Right cardiac atrium (tissue), 5 donors: Measurements from ENCODE around the gene SLC44A1. TPM values are rescaled to one million over a fixed set of nuclear protein-coding genes. Genes with fewer than 3 reads are reported as not detected.

ENCODE experiments used
- ATAC-seq, 2 donors: fragments of 200-7000 bp; cut with Tn5 transposase; one replicate each; pipeline versions ENCODE4 v1.8.0 to v1.9.1; 2020; ENCODE audit warnings: moderate library complexity in 2 of 2, mild to moderate bottlenecking in 1 of 2
- DNase-seq, 3 donors: peaks; one replicate each; pipeline ENCODE4 v3.0.0-alpha.2; 2020
- H3K27ac ChIP-seq: one replicate; pipeline ENCODE4 v1.5.1; 2013; ENCODE audit warnings: mild to moderate bottlenecking, low read length, control low read depth, moderate library complexity
- H3K27me3 ChIP-seq: one replicate; pipeline ENCODE4 v1.6.1; 2013; ENCODE audit not compliant: control insufficient read depth, insufficient read depth
- H3K4me1 ChIP-seq: one replicate; pipeline ENCODE4 v1.6.1; 2013; ENCODE audit warnings: low read length; ENCODE audit not compliant: control insufficient read depth, insufficient read depth
- H3K4me3 ChIP-seq: one replicate; pipeline ENCODE4 v1.5.1; 2013; ENCODE audit warnings: low read length, control low read depth
- H3K9me3 ChIP-seq: one replicate; pipeline ENCODE4 v1.6.1; 2013; ENCODE audit warnings: low read length; ENCODE audit not compliant: control insufficient read depth
- WGBS: extraction: QIAGEN DNeasy Blood & Tissue Kit; methylation state at CpG from one replicate; pipeline ENCODE4 v1.1.7; 2013; 5-methylcytosine and 5-hydroxymethylcytosine counted together
- intact Hi-C, 4 donors: fragments of 100-400 bp; cut with DNase I; formaldehyde crosslinking; loops; one replicate each; pipeline versions ENCODE4 v1.11.0 to v1.14.0; 2022 to 2023
- polyA plus RNA-seq: library from polyadenylated mRNA; stranded (reverse); fragments of 200-250 nt; gene quantifications from one replicate; pipeline ENCODE4 v1.2.3, GENCODE V29; 2013
- total RNA-seq, 4 donors: library from RNA; stranded (reverse); fragmentation: NEBNext Ultra II Directional; extraction: Animal tissue kit (Norgen Biotek cat#: 25700); gene quantifications; one replicate each; pipeline ENCODE4 v1.2.1, GENCODE V29; 2021
- donor health status: healthy with polysubstance abuse.
- donor health status: DM: no; HTN: yes; CAD: no.
- donor health status: DM: no; HTN: no; CAD: no.
- donor health status: DM: no; HTN: yes; CAD: no; lungs with severe emphysema.
- donor health status: DM: yes; HTN: yes; CAD: no.

The SLC44A1 gene
- total and polyA plus RNA-seq, 5 donors = 5.8 to 18.3 (median 16.1) TPM

DNA sequence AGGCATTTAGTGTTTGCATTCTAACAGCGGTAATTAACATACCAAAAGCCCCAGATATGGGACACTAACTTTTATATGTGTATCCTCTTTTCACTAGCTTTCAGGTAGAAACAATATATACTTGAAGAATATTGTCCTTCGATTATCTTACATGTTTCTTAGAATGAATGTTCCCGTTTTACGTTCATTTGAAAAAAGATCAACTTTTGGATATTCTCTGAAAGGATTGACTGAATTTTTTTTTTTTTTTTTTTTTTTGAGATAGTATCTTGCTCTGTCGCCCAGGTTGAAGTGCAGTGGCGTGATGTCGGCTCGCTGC, 171.2 kb downstream of the SLC44A1 start:
- intact Hi-C loops = loop anchor here (5.0 to 10.0 kb wide), 4 partner anchors 258 to 551 kb away; no protein-coding TSS in a partner anchor
- H3K4me3 ChIP-seq = no peak overlapping the region
- H3K4me1 ChIP-seq = no peaks in the 10 kb centered on the region
- ATAC-seq (no peak), DNase-seq (no peak)
- H3K27me3 ChIP-seq = no peaks in the 10 kb centered on the region
- H3K9me3 ChIP-seq = no peaks in the 10 kb centered on the region
- WGBS = 77% methylated on average over 8 of the region's 8 CpGs
- no peak overlapping the region for H3K27ac ChIP-seq

DNA sequence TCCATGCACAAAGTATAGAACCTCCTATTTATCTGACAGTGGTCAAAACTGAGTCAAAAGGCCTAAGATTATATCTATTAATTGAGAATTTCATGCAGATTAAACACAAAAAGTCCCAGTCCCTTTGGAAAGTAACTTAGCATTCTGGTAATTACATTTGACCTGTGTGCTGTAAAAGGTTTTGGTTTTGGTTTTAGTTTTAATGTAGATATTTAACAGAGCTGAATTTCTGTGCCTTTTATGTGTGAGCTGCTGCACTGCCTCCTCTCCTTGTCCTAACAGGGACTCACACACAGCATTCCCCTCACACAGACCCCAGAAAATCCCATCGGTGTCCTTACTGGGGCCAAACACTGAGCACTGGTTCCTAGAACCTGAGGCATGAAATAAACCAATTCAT, 172.4 kb downstream of the SLC44A1 start:
- Histone ChIP-seq H3K27me3 (no peaks in the 10 kb centered on the region), H3K4me1 (no peaks in the 10 kb centered on the region), H3K27ac (no peak overlapping the region), H3K9me3 (no peaks in the 10 kb centered on the region), H3K4me3 (no peak overlapping the region)
- ATAC-seq (no peak), DNase-seq (no peak)
- intact Hi-C loops = loop anchor here (5.0 to 10.0 kb wide), 4 partner anchors 260 to 552 kb away; no protein-coding TSS in a partner anchor
- WGBS = 90% methylated on average over 1 of the region's 1 CpG

DNA sequence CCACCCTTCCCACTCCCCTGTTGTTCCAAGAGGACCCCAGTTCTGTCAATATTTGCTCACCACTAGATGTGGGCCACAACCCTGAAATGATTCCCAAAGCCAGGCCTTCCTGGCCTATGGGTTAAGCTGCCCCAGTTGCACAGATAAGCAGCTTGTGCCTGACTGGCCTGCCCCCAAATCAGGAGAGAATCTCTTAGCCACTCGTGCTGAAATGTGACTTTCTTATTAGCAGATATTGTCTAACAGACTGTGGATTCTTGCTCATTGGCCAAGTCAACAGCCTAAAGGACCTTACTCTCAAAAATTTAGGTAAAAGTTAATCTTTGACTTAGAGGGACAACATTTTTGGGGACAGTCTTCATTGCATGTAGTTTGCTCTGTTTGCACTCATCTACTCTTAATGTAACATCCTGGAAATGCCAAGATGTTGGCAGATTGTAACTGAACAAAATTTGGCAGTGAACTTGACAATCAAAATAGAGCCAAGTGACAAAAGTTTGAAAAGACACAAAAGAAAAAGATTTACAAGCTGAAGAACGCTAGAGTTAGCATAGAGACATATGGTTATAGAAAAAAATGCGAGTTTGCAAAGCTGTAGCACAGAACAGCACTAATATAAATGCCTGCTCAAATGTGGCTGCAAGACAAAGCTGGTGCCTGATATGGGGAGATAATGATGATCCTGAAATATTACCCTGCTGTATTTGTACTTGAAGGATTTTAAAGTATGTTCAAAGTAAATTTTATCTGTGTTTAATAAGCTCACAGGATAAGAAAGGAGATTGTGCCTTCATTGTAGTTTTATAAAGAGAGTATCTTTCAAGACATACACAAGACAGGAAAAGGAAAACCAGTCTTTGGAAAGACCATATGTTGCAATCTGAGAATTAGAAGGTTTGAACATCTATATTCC, 174.4 kb downstream of the SLC44A1 start:
- DNase-seq = no peak
- Histone ChIP-seq H3K27ac (no peak overlapping the region), H3K4me1 (no peaks in the 10 kb centered on the region), H3K4me3 (no peak overlapping the region), H3K27me3 (no peaks in the 10 kb centered on the region), H3K9me3 (no peaks in the 10 kb centered on the region)
- ATAC-seq = no peak
- WGBS = 60% methylated on average over 3 of the region's 3 CpGs
- intact Hi-C loops = loop anchor here (5.0 to 10.0 kb wide), 4 partner anchors 262 to 554 kb away; no protein-coding TSS in a partner anchor

DNA sequence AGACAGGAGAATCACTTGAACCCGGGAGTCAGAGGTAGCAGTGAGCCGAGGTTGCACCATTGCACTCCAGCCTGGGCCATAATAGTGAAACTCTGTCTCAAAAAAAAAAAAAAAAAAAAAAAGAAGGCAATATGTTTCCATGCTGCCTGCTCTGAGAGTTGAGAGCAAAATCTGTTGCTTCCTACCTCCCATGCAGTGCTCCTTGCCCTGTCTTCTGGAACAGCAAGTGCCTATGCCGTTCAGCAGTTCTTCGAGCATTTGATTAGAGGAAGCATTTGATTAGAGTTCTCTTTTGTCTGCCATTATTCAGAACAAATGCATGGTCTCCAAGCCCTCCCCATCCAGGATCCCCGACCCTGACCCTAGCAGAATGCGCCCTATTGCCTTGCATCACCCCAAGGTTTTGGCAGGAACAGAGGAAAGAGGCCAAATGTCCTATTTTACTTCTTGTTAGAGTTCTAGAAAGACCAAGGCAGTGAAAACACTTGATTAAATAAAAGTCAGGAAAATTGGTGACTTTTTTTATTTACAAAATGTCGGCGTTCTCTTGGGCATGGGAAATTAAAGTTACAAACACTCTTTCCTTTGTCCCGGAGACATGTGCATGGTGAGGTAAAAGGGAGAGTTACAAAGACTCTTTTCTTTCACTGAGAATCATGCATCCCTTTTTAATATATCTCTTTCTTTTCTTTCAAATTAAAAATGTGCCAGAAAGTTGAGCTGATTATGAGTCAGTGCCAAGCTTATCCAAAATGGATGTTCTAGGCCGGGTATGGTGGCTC, 175.6 kb downstream of the SLC44A1 start:
- 86% methylated on average over 10 of the region's 10 CpGs for WGBS
- DNase-seq = no peak
- Histone ChIP-seq H3K27ac (no peak overlapping the region), H3K9me3 (no peaks in the 10 kb centered on the region), H3K4me3 (no peak overlapping the region), H3K27me3 (no peaks in the 10 kb centered on the region), H3K4me1 (no peaks in the 10 kb centered on the region)
- ATAC-seq = no peak
- intact Hi-C loops = loop anchor here (5.0 to 10.0 kb wide), 5 partner anchors 65 to 555 kb away; no protein-coding TSS in a partner anchor

DNA sequence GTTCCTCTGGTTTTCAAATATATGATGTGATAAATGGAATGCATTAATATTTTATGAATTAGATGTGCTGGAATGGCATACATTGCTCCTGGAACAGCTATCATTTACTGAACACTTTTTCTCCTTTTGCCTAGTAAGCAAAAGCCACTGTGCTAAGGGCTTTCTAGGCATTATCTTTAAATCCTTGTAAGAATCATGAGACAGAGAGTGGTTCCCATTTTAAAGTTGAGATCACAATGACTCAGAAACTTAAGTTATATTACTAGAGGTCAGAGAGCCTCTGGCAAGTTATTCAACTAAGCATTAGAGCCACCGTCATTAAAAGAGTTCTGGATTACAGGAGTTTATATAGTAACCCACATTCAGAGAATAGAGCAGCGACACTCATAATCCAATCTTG, 176.7 kb downstream of the SLC44A1 start:
- H3K27me3 ChIP-seq = no peaks in the 10 kb centered on the region
- WGBS = 95% methylated on average over 2 of the region's 2 CpGs
- no peaks in the 10 kb centered on the region for H3K9me3 ChIP-seq
- ATAC-seq (no peak), DNase-seq (no peak)
- no peaks in the 10 kb centered on the region for H3K4me1 ChIP-seq
- H3K4me3 ChIP-seq = no peak overlapping the region
- intact Hi-C loops = loop anchor here in 1 of 4 donors (10.0 kb wide), 1 partner anchor 64 kb away; no protein-coding TSS in a partner anchor
- H3K27ac ChIP-seq = no peak overlapping the region

DNA sequence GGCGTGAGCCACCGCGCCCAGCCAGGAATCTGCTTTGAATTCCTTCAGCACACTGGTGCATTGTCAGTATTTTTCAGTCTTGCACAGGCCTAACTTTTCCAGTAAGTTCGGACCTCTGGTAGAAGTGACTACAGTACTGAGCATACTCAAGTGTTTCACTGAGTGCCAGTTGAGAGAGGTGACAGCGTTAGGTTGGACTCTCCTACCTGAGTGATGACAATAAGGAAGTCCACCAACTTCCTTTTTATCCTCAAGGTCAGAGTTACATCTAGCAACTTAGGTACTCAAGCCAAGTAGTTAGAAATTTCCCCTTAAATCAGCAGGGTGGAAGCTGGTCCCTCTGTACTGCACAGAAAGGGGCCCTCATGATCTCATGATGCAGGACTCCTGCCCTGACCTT, 177.4 kb downstream of the SLC44A1 start:
- H3K27me3 ChIP-seq = no peaks in the 10 kb centered on the region
- DNase-seq (no peak), ATAC-seq (no peak)
- no peak overlapping the region for H3K4me3 ChIP-seq
- no peaks in the 10 kb centered on the region for H3K4me1 ChIP-seq
- no peaks in the 10 kb centered on the region for H3K9me3 ChIP-seq
- 91% methylated on average over 5 of the region's 5 CpGs for WGBS
- intact Hi-C loops = loop anchor here in 1 of 4 donors (10.0 kb wide), 1 partner anchor 63 kb away; no protein-coding TSS in a partner anchor
- no peak overlapping the region for H3K27ac ChIP-seq

DNA sequence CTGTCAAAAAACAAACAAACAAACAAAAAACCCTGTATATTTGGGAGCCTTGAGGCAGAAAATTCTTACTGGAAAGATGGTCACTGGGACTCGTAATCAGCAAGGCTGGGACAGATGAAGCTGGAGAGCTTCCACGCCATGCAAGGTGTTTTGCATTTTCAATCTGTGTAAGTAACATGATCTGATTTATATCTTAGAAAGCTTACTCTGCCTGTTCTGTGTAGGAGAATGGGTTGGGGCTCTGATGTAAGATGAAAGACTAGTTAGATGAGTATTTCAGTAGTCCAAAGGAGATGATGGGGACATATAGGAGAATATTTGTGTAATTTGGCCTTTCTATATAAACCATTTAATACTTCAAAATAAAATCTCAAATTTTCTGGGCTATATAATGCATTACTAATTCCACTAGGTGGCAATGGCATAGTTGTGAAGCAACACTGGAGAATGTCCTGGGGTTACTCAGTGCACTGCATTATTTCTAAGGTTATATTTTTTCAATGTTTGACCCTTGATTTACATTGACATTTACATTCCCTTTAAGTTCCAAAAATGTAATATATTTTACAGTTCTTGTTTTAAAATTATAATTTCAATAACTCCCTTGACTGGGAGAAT, 181.5 kb downstream of the SLC44A1 start:
- H3K4me1 ChIP-seq = no peaks in the 10 kb centered on the region
- H3K4me3 ChIP-seq = no peak overlapping the region
- H3K27ac ChIP-seq = no peak overlapping the region
- WGBS = 70% methylated on average over 2 of the region's 2 CpGs
- intact Hi-C loops = loop anchor here in 1 of 4 donors (10.0 kb wide), 1 partner anchor 59 kb away; no protein-coding TSS in a partner anchor
- DNase-seq (no peak), ATAC-seq (no peak)
- no peaks in the 10 kb centered on the region for H3K27me3 ChIP-seq
- no peaks in the 10 kb centered on the region for H3K9me3 ChIP-seq

DNA sequence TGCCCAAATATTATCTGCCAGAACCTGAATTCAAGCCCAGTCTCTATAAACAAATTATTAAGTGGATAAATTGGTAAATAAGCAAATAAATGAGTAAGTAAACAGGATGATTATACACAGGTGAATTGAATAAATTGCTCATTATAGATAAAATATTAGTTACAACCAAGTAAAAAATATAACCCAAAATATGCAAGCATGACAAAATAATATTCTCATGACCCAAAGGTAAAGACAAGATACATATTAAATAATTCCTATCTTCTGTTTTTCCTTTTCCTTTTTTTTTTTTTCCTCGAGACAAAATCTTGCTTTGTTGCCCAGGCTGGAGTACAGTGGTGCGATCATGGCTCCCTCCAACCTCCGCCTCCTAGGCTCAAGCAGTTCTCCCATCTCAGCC, 182.2 kb downstream of the SLC44A1 start:
- intact Hi-C loops = loop anchor here in 1 of 4 donors (10.0 kb wide), 1 partner anchor 58 kb away; no protein-coding TSS in a partner anchor
- Histone ChIP-seq H3K9me3 (no peaks in the 10 kb centered on the region), H3K4me3 (no peak overlapping the region), H3K4me1 (no peaks in the 10 kb centered on the region), H3K27ac (no peak overlapping the region), H3K27me3 (no peaks in the 10 kb centered on the region)
- WGBS = 96% methylated on average over 3 of the region's 3 CpGs
- ATAC-seq = no peak
- DNase-seq = no peak

DNA sequence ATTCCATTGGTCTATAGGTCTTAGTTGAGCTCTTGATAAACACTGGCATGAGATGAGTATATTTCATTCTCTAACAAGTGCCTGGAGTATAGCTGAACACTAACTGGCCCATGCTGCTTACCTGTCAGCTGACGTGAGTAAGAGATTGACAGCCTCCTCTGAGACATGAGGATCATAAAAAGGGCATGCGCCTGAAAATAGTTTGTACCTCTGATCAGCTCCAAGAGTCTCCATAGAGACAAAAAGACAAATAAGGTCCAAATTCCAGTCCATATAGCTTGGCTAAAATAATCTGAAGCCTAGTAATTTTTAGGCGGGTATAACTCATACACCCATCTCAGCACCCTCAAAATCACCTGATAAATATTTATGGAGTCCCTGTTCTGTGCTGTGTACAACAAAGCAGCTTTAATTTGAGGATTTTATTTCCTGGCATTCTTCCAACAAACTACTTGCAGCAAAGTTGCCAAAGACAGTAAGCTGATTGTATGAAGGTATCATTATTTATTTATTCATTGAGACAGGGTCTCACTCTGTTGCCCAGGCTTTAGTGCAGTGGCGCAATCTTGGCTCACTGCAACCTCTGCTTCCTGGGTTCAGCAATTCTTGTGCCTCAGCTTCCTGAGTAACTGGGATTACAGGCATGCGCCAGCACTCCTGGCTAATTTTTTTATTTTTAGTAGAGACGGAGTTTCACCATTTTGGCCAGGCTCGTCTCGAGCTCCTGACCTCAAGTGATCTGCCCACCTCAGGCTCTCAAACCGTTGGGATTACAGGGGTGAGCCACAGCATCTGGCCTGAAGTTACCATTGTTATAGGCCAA, 187.2 kb downstream of the SLC44A1 start:
- Histone ChIP-seq H3K4me3 (no peak overlapping the region), H3K4me1 (no peaks in the 10 kb centered on the region), H3K27me3 (no peaks in the 10 kb centered on the region), H3K9me3 (no peaks in the 10 kb centered on the region), H3K27ac (no peak overlapping the region)
- no peak for ATAC-seq
- intact Hi-C loops = no loop called here
- no peak for DNase-seq
- 80% methylated on average over 9 of the region's 9 CpGs for WGBS

DNA sequence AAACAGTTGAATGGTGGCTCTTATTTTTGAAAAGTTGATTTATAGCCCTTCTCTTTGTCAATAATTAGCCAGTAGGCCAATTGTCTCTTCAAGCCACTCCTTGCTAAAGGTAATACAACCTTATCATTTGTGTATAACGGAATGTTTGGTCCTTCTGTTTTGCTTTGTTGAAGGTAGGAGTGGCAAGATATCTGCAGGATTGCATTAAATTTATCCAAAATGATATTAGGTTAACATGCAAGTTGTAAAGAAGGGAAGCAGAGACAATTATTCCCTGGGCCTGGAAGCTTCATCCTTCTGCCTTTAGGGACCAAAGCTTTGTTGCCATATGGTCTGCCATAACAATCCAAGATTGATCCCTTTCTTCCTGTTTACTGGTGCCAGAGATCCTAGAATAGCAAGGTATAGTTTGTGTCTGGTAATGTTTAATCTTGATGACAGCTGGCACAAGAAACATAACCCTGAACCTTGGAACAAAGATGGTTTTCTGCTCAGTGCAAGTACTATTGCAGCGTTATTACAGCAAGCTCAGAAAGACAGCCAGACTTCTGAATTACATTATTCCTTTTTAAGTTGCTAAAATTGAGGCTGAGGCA, 187.9 kb downstream of the SLC44A1 start:
- Histone ChIP-seq H3K4me1 (no peaks in the 10 kb centered on the region), H3K4me3 (no peak overlapping the region), H3K27ac (no peak overlapping the region), H3K9me3 (no peaks in the 10 kb centered on the region), H3K27me3 (no peaks in the 10 kb centered on the region)
- ATAC-seq (no peak), DNase-seq (no peak)
- WGBS = 98% methylated on average over 2 of the region's 2 CpGs
- intact Hi-C loops = no loop called here
